Left lung (tissue), 10 donors: ENCODE results near the gene BEAN1. TPM values are rescaled to one million over a fixed set of nuclear protein-coding genes. Genes with fewer than 3 reads are reported as not detected.
A peak's percentile ranks its signal among the peaks of the same experiment; 100 is the strongest.

ENCODE experiments used
- ATAC-seq: fragments of 200-7000 bp; cut with Tn5 transposase; one replicate; pipeline ENCODE4 v1.9.1; 2020; ENCODE audit warnings: moderate library complexity
- DNase-seq, 4 donors: peaks; one replicate each; pipeline ENCODE4 v3.0.0-alpha.2; 2013 to 2020
- H3K27ac ChIP-seq, 2 donors: fragments of 200-600 bp; sonication (generic) in 1 of 2; one replicate each; pipeline versions ENCODE4 v1.5.0 to v1.8.0; 2020 to 2021
- H3K27me3 ChIP-seq, 2 donors: fragments of 200-600 bp; sonication (generic) in 1 of 2; one replicate each; pipeline versions ENCODE4 v1.5.0 to v1.8.0; 2020 to 2021
- H3K36me3 ChIP-seq, 2 donors: fragments of 200-600 bp; sonication (generic) in 1 of 2; one replicate each; pipeline versions ENCODE4 v1.5.0 to v1.8.0; 2020 to 2021
- H3K4me1 ChIP-seq, 2 donors: fragments of 200-600 bp; one replicate each; pipeline ENCODE4 v1.8.0; 2021
- H3K4me3 ChIP-seq, 2 donors: fragments of 200-600 bp; sonication (generic) in 1 of 2; one replicate each; pipeline versions ENCODE4 v1.5.0 to v1.8.0; 2020 to 2021; ENCODE audit warnings: mild to moderate bottlenecking in 1 of 2
- H3K9me3 ChIP-seq, 2 donors: fragments of 200-600 bp; sonication (generic) in 1 of 2; one replicate each; pipeline versions ENCODE4 v1.5.0 to v1.8.0; 2020 to 2021
- intact Hi-C, 2 donors: fragments of 100-400 bp; cut with DNase I; formaldehyde crosslinking; loops; one replicate each; pipeline versions ENCODE4 v1.11.2 to v1.14.2; 2022
- polyA plus RNA-seq, 6 donors: library from polyadenylated mRNA; unstranded; fragments of 120-200 nt; gene quantifications; one replicate each; pipeline ENCODE4 v1.2.1, GENCODE V29; 2013; ENCODE audit not compliant: insufficient read length in 6 of 6
- total RNA-seq, 2 donors: library from RNA; stranded (reverse); fragmentation: NEBNext Ultra II Directional; extraction: Animal tissue kit (Norgen Biotek cat#: 25700); gene quantifications; one replicate each; pipeline ENCODE4 v1.2.1, GENCODE V29; 2021
- TF ChIP-seq, protein P1 (sequence below), 2 donors: fragments of 200-600 bp; sonication (generic) in 1 of 2; IDR thresholded peaks; one replicate each; pipeline versions ENCODE4 v1.5.0 to v1.8.0; 2021; ENCODE audit warnings: antibody characterized with exemption in 2 of 2
- donor health status: DM: no; HTN: yes; CAD: no.
- donor health status: DM: no; HTN: no; CAD: no.

Gene BEAN1
- total and polyA plus RNA-seq, 8 donors: 0.65 to 13.6 (median 10.8) TPM

DNA sequence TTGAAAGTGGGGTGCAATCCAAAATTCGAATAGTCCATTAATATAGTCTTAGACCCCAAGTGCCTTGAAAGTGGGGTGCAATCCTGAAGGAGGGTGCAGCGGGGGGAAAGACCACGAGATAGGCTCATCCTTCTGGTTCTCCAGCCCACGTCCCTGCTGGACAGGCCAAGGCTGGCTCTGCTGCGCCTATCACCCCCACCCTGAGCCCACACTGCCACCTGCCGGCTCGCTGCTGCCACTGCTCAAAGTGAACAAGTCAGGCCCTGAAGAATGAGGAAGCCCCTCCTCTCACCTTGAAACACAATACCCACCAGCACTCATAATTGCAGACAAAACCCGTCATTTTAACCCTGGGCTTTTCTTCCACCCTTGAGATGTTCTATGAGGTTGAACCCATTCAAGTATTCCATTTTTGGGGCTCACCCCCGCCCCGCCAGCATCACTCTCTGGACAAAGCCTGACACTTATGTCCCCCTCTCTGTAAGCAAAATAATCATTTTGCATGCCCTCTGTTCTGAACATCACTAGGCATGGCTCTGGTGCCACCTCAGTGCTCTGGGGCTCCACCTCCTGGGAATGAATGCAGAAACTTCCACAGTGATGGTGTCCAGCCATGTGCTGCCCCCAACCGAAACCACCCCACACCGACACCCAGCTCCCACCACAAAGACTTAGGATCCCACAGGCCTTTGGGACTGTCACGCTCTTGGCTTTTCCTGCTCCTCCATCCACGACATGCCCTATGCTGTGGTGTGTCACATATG is 56.8 kb downstream of the BEAN1 start:
- DNase-seq (peak; percentile 67 to 97 (median 86)), ATAC-seq (peak; percentile 86)
- no peak overlapping the region for H3K4me3 ChIP-seq
- intact Hi-C loops: loop anchor here in 1 of 2 donors (5.0 to 10.0 kb wide), 2 partner anchors 77 to 121 kb away; partner anchors contain the start of gene CMTM3
- peaks cover 11 to 33% of the 10 kb centered on the region in 2 donors for H3K4me1 ChIP-seq
- H3K36me3 ChIP-seq: no peaks in the 10 kb centered on the region
- no peaks in the 10 kb centered on the region for H3K27me3 ChIP-seq
- no peaks in the 10 kb centered on the region for H3K9me3 ChIP-seq
- TF ChIP-seq, protein P1, sequence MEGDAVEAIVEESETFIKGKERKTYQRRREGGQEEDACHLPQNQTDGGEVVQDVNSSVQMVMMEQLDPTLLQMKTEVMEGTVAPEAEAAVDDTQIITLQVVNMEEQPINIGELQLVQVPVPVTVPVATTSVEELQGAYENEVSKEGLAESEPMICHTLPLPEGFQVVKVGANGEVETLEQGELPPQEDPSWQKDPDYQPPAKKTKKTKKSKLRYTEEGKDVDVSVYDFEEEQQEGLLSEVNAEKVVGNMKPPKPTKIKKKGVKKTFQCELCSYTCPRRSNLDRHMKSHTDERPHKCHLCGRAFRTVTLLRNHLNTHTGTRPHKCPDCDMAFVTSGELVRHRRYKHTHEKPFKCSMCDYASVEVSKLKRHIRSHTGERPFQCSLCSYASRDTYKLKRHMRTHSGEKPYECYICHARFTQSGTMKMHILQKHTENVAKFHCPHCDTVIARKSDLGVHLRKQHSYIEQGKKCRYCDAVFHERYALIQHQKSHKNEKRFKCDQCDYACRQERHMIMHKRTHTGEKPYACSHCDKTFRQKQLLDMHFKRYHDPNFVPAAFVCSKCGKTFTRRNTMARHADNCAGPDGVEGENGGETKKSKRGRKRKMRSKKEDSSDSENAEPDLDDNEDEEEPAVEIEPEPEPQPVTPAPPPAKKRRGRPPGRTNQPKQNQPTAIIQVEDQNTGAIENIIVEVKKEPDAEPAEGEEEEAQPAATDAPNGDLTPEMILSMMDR (IDR thresholded peaks at IDR 0.05): peak; percentile 84 to 93
- H3K27ac ChIP-seq: no peak overlapping the region

DNA sequence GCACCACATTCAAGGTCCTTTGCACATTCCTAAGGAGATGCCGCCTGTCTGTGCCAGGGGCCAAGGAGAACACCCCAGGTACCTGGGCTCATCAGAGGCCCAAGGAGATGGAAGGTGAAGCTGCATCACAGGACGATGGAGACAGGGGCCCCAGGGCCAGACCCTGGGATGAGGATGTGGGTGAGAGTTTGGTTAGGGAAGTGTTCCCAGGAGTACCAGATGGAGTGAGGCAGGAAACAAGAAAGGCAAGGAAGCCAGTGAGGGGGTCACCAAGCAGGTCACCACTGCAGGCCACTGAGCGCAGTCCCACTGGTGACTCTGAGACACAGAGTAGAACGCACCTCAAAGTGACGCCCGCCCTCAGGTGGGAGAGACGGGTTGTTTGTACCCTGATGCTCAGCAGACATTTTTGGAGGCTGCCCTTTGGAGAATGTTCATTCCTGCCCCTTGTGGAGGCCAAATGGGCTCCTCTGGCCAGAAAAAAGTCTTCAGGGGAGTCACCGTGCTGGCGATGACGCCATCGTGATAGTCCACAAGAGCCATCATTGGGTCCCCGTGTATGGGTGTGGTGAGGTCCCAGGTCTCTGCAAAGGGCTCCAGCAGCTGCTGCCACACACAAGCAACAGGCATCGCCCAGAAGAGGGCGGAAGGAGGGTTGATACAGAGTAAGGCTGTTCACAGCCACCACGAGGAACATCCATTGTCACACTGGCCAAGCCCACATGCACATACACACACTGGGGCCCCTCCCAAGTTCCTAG is 57.5 kb downstream of the BEAN1 start:
- Histone ChIP-seq H3K9me3 (no peaks in the 10 kb centered on the region), H3K27me3 (no peaks in the 10 kb centered on the region), H3K27ac (no peak overlapping the region), H3K4me3 (no peak overlapping the region), H3K36me3 (no peaks in the 10 kb centered on the region), H3K4me1 (peaks cover 9 to 31% of the 10 kb centered on the region in 2 donors)
- TF ChIP-seq, protein P1 (IDR thresholded peaks at IDR 0.05): no peak
- no peak for DNase-seq
- no peak for ATAC-seq
- intact Hi-C loops: loop anchor here in 1 of 2 donors (5.0 to 10.0 kb wide), 2 partner anchors 77 to 120 kb away; partner anchors contain the start of gene CMTM3

DNA sequence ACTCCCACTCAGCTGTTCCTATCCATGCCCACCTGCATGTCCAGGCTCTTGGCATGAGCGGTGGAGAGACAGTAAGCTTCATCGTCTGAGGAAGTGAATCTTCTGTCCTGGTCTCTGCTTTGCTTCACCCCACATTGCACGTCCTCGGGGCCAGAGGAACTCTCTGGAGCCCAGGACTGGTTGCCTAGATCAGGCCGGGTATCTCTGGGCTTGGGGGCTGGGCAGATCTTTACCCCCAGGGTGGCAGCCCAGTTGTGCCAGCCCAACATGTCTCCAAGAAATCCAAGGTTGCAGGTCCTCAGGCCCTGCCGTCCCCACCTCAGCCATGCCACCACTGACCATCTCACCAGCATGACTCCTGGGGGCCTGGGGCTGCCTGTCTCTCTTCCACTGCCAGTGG is 58.3 kb downstream of the BEAN1 start:
- Histone ChIP-seq H3K9me3 (no peaks in the 10 kb centered on the region), H3K27ac (no peak overlapping the region), H3K4me1 (peaks cover 9 to 31% of the 10 kb centered on the region in 2 donors), H3K36me3 (no peaks in the 10 kb centered on the region), H3K4me3 (no peak overlapping the region), H3K27me3 (no peaks in the 10 kb centered on the region)
- DNase-seq (no peak), ATAC-seq (no peak)
- intact Hi-C loops: loop anchor here in 1 of 2 donors (10.0 kb wide), 1 partner anchor 119 kb away; the partner anchor contains the start of gene CMTM3
- TF ChIP-seq, protein P1 (IDR thresholded peaks at IDR 0.05): no peak

DNA sequence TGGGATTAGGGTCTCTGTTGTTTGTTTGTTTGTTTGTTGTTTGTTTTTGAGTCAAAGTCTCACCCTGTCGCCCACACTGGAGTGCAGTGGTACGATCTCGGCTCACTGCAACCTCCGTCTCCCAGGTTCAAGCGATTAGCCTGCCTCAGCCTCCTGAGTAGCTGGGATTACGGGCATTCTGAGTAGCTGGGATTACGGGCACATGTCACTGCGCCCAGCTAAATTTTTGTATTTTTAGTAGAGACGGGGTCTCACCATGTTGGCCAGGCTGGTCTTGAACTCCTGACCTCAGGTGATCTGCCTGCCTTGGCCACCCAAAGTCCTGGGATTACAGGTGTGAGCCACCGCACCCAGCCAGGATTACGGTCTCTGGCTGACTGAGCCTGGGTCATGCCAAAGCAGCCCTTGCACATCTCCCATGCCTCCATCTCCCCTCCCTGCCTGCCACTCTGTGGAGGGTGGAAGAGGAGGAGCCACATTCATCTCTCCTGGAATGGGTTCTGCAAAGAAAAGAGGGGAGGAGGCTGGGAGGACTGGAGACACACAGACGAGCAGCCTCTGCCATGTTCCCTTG is 59.2 kb downstream of the BEAN1 start:
- H3K4me1 ChIP-seq: peaks cover 9 to 31% of the 10 kb centered on the region in 2 donors
- ATAC-seq (no peak), DNase-seq (no peak)
- peak overlapping the region; percentile 42 to 76 for H3K27ac ChIP-seq
- intact Hi-C loops: loop anchor here in 1 of 2 donors (10.0 kb wide), 1 partner anchor 119 kb away; the partner anchor contains the start of gene CMTM3
- H3K4me3 ChIP-seq: no peak overlapping the region
- TF ChIP-seq, protein P1 (IDR thresholded peaks at IDR 0.05): no peak
- no peaks in the 10 kb centered on the region for H3K36me3 ChIP-seq
- no peaks in the 10 kb centered on the region for H3K9me3 ChIP-seq
- no peaks in the 10 kb centered on the region for H3K27me3 ChIP-seq
